ENCODE measurements around the gene SLIT3. TPM values are rescaled to one million over a fixed set of nuclear protein-coding genes. Genes with fewer than 3 reads are reported as not detected.

The SLIT3 gene
- total RNA-seq, 1 donor from 2014 or later, result 70.0 TPM

DNA sequence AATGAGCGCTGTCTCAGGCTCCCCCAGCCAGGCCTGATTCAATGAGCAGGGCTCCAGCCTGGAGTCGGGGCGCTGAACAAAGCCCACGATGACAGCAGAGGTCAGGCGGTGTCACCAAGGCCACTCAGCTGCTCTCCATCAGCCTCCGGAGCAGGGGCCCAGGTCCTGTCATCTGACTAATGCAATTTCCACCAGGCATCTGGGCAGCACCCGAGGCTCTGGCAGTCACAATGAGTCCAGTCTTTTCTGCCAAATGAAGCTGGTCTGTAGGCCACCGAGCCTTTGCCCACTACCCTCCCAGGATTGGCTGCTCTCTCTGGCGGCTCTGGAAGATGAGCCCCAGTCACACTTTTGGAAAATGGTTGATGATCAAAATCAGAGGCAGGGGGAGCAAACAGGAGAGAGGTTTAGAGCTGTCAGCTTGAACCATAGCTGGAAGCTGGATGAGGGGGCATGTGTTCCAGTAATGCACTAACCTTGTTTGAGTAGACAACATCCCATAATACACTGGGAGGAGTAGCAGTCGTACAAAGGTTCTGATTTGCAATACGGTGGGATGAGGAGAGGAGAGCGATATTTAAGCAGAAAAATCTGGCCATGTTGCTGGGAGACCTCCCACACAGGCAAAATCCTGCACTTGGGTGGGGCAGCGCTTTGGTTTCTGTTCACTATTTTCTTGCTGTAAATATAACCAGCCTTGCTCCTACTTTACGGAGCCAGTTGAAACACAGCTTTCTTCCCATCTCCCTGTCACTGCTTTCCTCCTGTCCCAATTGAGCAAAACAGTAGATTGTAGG is 415.4 kb downstream of the SLIT3 start:
- intact Hi-C loops (cut with DNase I), result no loop called here
- Histone ChIP-seq H3K4me1 (no peaks in the 10 kb centered on the region), H3K27me3 (peaks cover 4% of the 10 kb centered on the region), H3K36me3 (no peaks in the 10 kb centered on the region), H3K9me3 (no peaks in the 10 kb centered on the region), H3K4me3 (no peak overlapping the region), H3K27ac (no peak overlapping the region)
- TF ChIP-seq, protein P1, sequence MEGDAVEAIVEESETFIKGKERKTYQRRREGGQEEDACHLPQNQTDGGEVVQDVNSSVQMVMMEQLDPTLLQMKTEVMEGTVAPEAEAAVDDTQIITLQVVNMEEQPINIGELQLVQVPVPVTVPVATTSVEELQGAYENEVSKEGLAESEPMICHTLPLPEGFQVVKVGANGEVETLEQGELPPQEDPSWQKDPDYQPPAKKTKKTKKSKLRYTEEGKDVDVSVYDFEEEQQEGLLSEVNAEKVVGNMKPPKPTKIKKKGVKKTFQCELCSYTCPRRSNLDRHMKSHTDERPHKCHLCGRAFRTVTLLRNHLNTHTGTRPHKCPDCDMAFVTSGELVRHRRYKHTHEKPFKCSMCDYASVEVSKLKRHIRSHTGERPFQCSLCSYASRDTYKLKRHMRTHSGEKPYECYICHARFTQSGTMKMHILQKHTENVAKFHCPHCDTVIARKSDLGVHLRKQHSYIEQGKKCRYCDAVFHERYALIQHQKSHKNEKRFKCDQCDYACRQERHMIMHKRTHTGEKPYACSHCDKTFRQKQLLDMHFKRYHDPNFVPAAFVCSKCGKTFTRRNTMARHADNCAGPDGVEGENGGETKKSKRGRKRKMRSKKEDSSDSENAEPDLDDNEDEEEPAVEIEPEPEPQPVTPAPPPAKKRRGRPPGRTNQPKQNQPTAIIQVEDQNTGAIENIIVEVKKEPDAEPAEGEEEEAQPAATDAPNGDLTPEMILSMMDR (IDR thresholded peaks at IDR 0.05), result no peak
- no peak for DNase-seq
- ATAC-seq, result peak; percentile 39

DNA sequence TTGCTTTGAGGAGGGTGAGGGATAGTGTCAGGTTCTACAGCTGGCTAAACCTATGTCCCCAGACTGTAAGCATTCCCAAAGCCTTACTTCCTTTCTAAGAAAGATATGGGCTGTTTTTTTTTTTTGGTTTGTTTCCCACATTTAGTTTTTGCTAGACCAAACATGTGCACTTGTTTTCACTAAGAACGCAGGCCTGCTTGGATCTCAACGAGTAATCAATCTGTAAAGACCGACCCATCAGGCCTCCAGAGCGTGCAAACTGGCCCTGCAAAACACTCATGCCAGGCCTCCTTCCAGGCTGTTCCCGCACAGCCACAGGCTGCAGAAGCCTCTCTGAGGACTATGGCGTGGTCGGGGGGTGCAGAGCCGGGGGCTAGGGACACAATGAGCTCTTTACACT is 416.9 kb downstream of the SLIT3 start:
- H3K27ac ChIP-seq, result no peak overlapping the region
- intact Hi-C loops (cut with DNase I), result no loop called here

DNA sequence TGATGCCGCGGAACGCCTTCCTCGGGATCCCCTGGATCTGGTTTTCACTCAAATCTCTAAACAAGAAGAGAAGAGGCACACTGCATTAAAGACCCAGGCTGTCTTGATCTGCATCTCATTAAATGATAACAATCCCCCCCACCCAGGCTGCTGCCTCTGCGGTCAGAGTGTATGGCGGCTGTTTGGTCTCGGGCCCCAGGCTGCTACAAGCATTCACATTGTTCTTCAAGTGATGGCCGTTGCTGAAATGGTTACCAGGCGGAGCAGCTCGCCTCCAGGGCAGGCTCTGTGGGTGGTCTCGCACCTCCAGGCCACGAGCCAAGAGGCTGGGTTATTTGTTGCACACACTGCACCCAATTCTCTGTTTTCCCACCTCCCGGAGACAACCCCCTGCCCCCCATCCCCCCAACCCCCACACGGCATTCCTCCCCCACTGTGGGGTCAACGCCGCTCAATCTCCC is 417.6 kb downstream of the SLIT3 start:
- Histone ChIP-seq H3K27me3 (peaks cover 4% of the 10 kb centered on the region), H3K36me3 (no peaks in the 10 kb centered on the region), H3K27ac (no peak overlapping the region), H3K9me3 (no peaks in the 10 kb centered on the region), H3K4me1 (no peaks in the 10 kb centered on the region), H3K4me3 (no peak overlapping the region)
- DNase-seq, result no peak
- intact Hi-C loops (cut with DNase I), result no loop called here
- no peak for ATAC-seq
- TF ChIP-seq, protein P1 (IDR thresholded peaks at IDR 0.05), result no peak

More for the DNA sequence above, 416.9 kb downstream of the SLIT3 start:
- Histone ChIP-seq H3K36me3 (no peaks in the 10 kb centered on the region), H3K4me3 (no peak overlapping the region), H3K4me1 (no peaks in the 10 kb centered on the region), H3K27me3 (peaks cover 4% of the 10 kb centered on the region), H3K9me3 (no peaks in the 10 kb centered on the region)
- ATAC-seq, result no peak
- TF ChIP-seq, protein P1 (IDR thresholded peaks at IDR 0.05), result no peak
- no peak for DNase-seq

DNA sequence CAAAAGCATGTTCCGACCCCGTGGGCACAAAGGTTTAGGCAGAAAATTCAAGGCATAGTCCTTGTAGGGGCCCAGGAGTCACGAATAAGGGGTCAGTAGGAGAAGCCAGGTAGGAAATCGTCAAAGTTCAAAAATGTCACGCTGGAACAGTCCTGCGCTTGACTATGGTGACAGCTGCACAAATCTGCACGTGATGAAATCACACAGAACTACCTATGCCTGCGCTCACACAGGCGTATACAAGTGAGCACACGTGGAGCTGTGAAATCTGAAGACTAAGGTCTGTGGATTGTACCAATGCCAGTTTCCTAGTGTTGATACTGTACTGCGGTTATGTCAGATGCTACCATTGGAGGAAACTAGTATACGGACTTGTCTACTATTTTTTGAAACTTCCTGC is 418.7 kb downstream of the SLIT3 start:
- DNase-seq, result no peak
- ATAC-seq, result no peak
- no peak overlapping the region for H3K4me3 ChIP-seq
- TF ChIP-seq, protein P1 (IDR thresholded peaks at IDR 0.05), result no peak
- H3K36me3 ChIP-seq, result no peaks in the 10 kb centered on the region
- no peak overlapping the region for H3K27ac ChIP-seq
- intact Hi-C loops (cut with DNase I), result no loop called here
- no peaks in the 10 kb centered on the region for H3K9me3 ChIP-seq
- H3K27me3 ChIP-seq, result peaks cover 4% of the 10 kb centered on the region
- H3K4me1 ChIP-seq, result no peaks in the 10 kb centered on the region

DNA sequence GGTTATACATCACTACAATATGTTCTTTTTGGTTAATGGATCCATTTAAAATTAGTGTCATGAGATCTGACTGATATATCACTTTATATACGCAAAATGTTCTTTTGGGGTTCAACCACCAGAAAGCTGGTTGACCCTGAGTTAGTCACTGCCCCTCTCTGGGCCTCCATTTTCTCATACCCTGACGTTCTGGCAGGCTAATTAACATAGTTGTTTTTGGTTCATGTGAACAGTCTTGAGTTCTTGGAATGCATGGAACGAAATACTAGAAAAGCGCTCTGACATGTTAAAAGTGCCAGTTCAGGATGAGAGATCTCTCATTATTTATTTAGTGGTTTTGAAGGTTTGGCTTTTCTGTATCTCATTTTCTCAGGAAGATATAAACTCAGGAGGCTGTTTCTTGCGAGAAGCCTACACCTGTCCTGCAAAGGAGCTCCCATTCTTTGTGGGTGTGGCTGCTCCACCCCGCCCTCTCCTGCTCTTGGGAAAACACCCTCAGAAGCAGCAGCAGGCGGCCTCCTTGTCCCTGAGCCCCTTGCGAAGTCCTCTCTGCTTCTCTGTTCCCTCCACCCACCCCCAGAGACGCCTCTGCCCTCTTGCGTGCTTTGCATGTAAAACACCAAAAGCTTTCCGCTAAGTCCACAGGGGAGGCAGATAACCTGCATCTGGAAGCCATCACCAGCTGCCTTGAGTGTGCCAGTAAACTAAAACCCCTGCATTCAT is 419.4 kb downstream of the SLIT3 start:
- Histone ChIP-seq H3K27ac (no peak overlapping the region), H3K36me3 (no peaks in the 10 kb centered on the region), H3K27me3 (peaks cover 4% of the 10 kb centered on the region), H3K4me3 (no peak overlapping the region), H3K4me1 (no peaks in the 10 kb centered on the region), H3K9me3 (no peaks in the 10 kb centered on the region)
- ATAC-seq (no peak), DNase-seq (no peak)
- intact Hi-C loops (cut with DNase I), result no loop called here
- TF ChIP-seq, protein P1 (IDR thresholded peaks at IDR 0.05), result no peak

Data from upper lobe of right lung (tissue), 1 donor.